Ishikawa (cell line): ENCODE data around the gene SMAD6.

Source experiments
- EP300 ChIP-seq: IDR thresholded peaks from 2 replicates; pipeline ENCODE4 v1.6.1; 2012; ENCODE audit warnings: borderline replicate concordance
- RAD21 ChIP-seq: IDR thresholded peaks from 2 replicates; pipeline ENCODE4 v1.6.1; 2012; ENCODE audit warnings: low read depth
- TAF1 ChIP-seq: IDR thresholded peaks from 2 replicates; pipeline ENCODE4 v1.6.1; 2012; ENCODE audit warnings: low read depth, mild to moderate bottlenecking
- TF ChIP-seq, protein P1 (sequence below): IDR thresholded peaks from 2 replicates; pipeline ENCODE4 v1.6.1; 2012

DNA sequence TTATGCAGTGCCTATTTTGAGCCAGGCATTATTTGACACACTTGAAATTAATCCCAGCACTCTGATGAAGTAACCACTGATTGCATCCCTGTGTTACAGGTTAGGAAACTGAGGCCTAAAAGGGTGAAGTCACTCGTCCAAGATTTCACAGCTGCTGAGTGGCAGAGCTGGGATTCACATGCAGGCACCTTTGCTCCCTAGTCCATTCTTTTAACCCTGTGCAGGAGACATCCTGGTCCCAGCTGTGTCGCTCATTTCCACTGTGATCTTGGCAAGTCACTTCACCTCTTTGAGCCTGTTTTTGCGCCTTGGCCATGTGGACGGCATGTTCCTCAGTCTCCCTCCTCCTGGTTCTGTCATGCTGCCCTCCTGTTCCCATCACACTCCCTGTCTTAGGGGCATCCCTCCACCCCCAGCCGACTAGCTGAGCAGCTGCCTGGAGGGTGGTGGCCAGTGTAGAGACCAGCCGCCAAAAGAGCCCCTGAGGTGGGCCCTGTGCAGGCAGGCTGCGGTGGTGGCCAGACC, 70.6 kb downstream of the SMAD6 start:
- TF ChIP-seq EP300 (no peak), RAD21 (no peak), TAF1 (no peak)
- TF ChIP-seq, protein P1, sequence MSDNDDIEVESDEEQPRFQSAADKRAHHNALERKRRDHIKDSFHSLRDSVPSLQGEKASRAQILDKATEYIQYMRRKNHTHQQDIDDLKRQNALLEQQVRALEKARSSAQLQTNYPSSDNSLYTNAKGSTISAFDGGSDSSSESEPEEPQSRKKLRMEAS = no peak
